ENCODE measurements around the gene TAAR5.

TAAR5 gene

GRCh38 chr6:132590362-132590761 is 821 bp upstream of the TAAR5 start:
- no peak for TF ChIP-seq GATA2 (IDR thresholded peaks at IDR 0.05; ENCODE audit: low read depth, low read length)
- TF ChIP-seq GATA3 (IDR thresholded peaks at IDR 0.05; ENCODE audit: low read depth, low read length): no peak

- TF ChIP-seq GATA2 (IDR thresholded peaks at IDR 0.05; ENCODE audit: low read depth, low read length): no peak
- no peak for TF ChIP-seq GATA3 (IDR thresholded peaks at IDR 0.05; ENCODE audit: low read depth, low read length)
Observed at GRCh38 chr6:132587424-132587823, 2.1 kb downstream of the TAAR5 start.

GRCh38 chr6:132584698-132585097 is 4.8 kb downstream of the TAAR5 start:
- TF ChIP-seq GATA3 (IDR thresholded peaks at IDR 0.05; ENCODE audit: low read depth, low read length): no peak
- no peak for TF ChIP-seq GATA2 (IDR thresholded peaks at IDR 0.05; ENCODE audit: low read depth, low read length)

- TF ChIP-seq GATA2 (IDR thresholded peaks at IDR 0.05; ENCODE audit: low read depth, low read length): no peak
- TF ChIP-seq GATA3 (IDR thresholded peaks at IDR 0.05; ENCODE audit: low read depth, low read length): no peak
Observed at GRCh38 chr6:132571774-132572173, 17.8 kb downstream of the TAAR5 start.

- no peak for TF ChIP-seq GATA2 (IDR thresholded peaks at IDR 0.05; ENCODE audit: low read depth, low read length)
- no peak for TF ChIP-seq GATA3 (IDR thresholded peaks at IDR 0.05; ENCODE audit: low read depth, low read length)
Observed at GRCh38 chr6:132570221-132570777, 19.2 kb downstream of the TAAR5 start, which contains the start of gene TAAR6. Gene TAAR6 (plus strand): TSS chr6:132570322. CDS start chr6:132570322, 0 bp downstream.

GRCh38 chr6:132569170-132569569 is 20.4 kb downstream of the TAAR5 start:
- TF ChIP-seq GATA3 (IDR thresholded peaks at IDR 0.05; ENCODE audit: low read depth, low read length): no peak
- no peak for TF ChIP-seq GATA2 (IDR thresholded peaks at IDR 0.05; ENCODE audit: low read depth, low read length)

GRCh38 chr6:132568611-132569010 is 20.9 kb downstream of the TAAR5 start:
- TF ChIP-seq GATA3 (IDR thresholded peaks at IDR 0.05; ENCODE audit: low read depth, low read length) (no peak), GATA2 (IDR thresholded peaks at IDR 0.05; ENCODE audit: low read depth, low read length) (no peak)

GRCh38 chr6:132567566-132567965 is 22.0 kb downstream of the TAAR5 start:
- no peak for TF ChIP-seq GATA2 (IDR thresholded peaks at IDR 0.05; ENCODE audit: low read depth, low read length)
- no peak for TF ChIP-seq GATA3 (IDR thresholded peaks at IDR 0.05; ENCODE audit: low read depth, low read length)

GRCh38 chr6:132566404-132566803 is 23.1 kb downstream of the TAAR5 start:
- TF ChIP-seq GATA3 (IDR thresholded peaks at IDR 0.05; ENCODE audit: low read depth, low read length) (no peak), GATA2 (IDR thresholded peaks at IDR 0.05; ENCODE audit: low read depth, low read length) (no peak)

GRCh38 chr6:132552372-132552771 is 37.2 kb downstream of the TAAR5 start, which contains the start of gene TAAR8:
Gene TAAR8 (plus strand): TSS chr6:132552672. CDS start chr6:132552693, 21 bp downstream.
- TF ChIP-seq GATA2 (IDR thresholded peaks at IDR 0.05; ENCODE audit: low read depth, low read length): no peak
- TF ChIP-seq GATA3 (IDR thresholded peaks at IDR 0.05; ENCODE audit: low read depth, low read length): no peak

GRCh38 chr6:132551214-132551613 is 38.3 kb downstream of the TAAR5 start:
- TF ChIP-seq GATA3 (IDR thresholded peaks at IDR 0.05; ENCODE audit: low read depth, low read length) (no peak), GATA2 (IDR thresholded peaks at IDR 0.05; ENCODE audit: low read depth, low read length) (no peak)

- TF ChIP-seq GATA3 (IDR thresholded peaks at IDR 0.05; ENCODE audit: low read depth, low read length) (no peak), GATA2 (IDR thresholded peaks at IDR 0.05; ENCODE audit: low read depth, low read length) (no peak)
Observed at GRCh38 chr6:132548746-132549463, 40.6 kb downstream of the TAAR5 start.

- TF ChIP-seq GATA2 (IDR thresholded peaks at IDR 0.05; ENCODE audit: low read depth, low read length): no peak
- no peak for TF ChIP-seq GATA3 (IDR thresholded peaks at IDR 0.05; ENCODE audit: low read depth, low read length)
Observed at GRCh38 chr6:132544826-132545225, 44.7 kb downstream of the TAAR5 start.
